DMS 273 (cell line): ENCODE measurements around the gene HOXA10.
A peak's percentile ranks its signal among the peaks of the same experiment; 100 is the strongest.

ENCODE experiments used
- DNase-seq: peaks from one replicate; lab custom pipeline; 2025; ENCODE audit not compliant: unreplicated experiment; lab: John Stamatoyannopoulos, UW

Gene HOXA10

GRCh38 chr7:27146491-27147198 is 27.5 kb downstream of the HOXA10 start:
- no peak for DNase-seq

GRCh38 chr7:27145914-27146412 is 28.2 kb downstream of the HOXA10 start:
- no peak for DNase-seq

GRCh38 chr7:27145165-27145913 is 28.8 kb downstream of the HOXA10 start:
- no peak for DNase-seq

- no peak for DNase-seq
These were observed 29.3 kb downstream of the HOXA10 start for GRCh38 chr7:27144781-27145164.

- no peak for DNase-seq
These were observed 30.0 kb downstream of the HOXA10 start for GRCh38 chr7:27143950-27144780.

GRCh38 chr7:27143023-27143949 is 30.8 kb downstream of the HOXA10 start, which contains the start of gene HOXA5:
TSS of gene HOXA5 (minus strand) at chr7:27143681. CDS start at chr7:27143607, 74 bp downstream.
- peak; percentile 95 for DNase-seq

GRCh38 chr7:27142580-27143022 is 31.5 kb downstream of the HOXA10 start:
- DNase-seq = peak; percentile 68

GRCh38 chr7:27141923-27142579 is 32.1 kb downstream of the HOXA10 start:
- DNase-seq = peak; percentile 60

- no peak for DNase-seq
These were observed 32.8 kb downstream of the HOXA10 start for GRCh38 chr7:27141137-27141922.

GRCh38 chr7:27140126-27140857 is 33.8 kb downstream of the HOXA10 start:
- no peak for DNase-seq

- DNase-seq = no peak
These were observed 34.6 kb downstream of the HOXA10 start for GRCh38 chr7:27139334-27140125.

- no peak for DNase-seq
These were observed 35.2 kb downstream of the HOXA10 start for GRCh38 chr7:27138985-27139333.

GRCh38 chr7:27138472-27138871 is 35.6 kb downstream of the HOXA10 start:
- no peak for DNase-seq

- no peak for DNase-seq
These were observed 36.3 kb downstream of the HOXA10 start for GRCh38 chr7:27137640-27138315.

GRCh38 chr7:27134392-27134791 is 39.7 kb downstream of the HOXA10 start:
- DNase-seq = no peak

GRCh38 chr7:27133409-27134231 is 40.5 kb downstream of the HOXA10 start:
- DNase-seq = no peak
